DOHH2 (cell line): ENCODE data around the gene ZNF414.

Experiments used
- H3F3A ChIP-seq: fragments of 200-600 bp; sonication (generic), shearing (Covaris generic); 2 replicates; pipeline ENCODE4 v1.6.0; 2016; ENCODE audit warnings: antibody characterized with exemption, mild to moderate bottlenecking; ENCODE audit not compliant: control insufficient read depth, insufficient read depth
- H3K27ac ChIP-seq: fragments of 200-600 bp; sonication (generic); 2 replicates; pipeline ENCODE4 v1.5.1; 2014; ENCODE audit warnings: low read depth, mild to moderate bottlenecking, low read length, moderate library complexity
- H3K27me3 ChIP-seq: fragments of 200-600 bp; sonication (generic); 2 replicates; pipeline ENCODE4 v1.6.1; 2014; ENCODE audit warnings: mild to moderate bottlenecking, low read length, mixed read lengths; ENCODE audit not compliant: control insufficient read depth
- H3K36me3 ChIP-seq: fragments of 200-600 bp; sonication (generic); 2 replicates; pipeline ENCODE4 v1.6.1; 2014; ENCODE audit warnings: mild to moderate bottlenecking, low read length, moderate library complexity, mixed read lengths; ENCODE audit not compliant: control insufficient read depth
- H3K4me1 ChIP-seq: fragments of 200-600 bp; sonication (generic); 2 replicates; pipeline ENCODE4 v1.6.1; 2014; ENCODE audit warnings: mild to moderate bottlenecking, low read length, mixed read lengths; ENCODE audit not compliant: control insufficient read depth
- H3K4me2 ChIP-seq: fragments of 200-600 bp; sonication (generic); 2 replicates; pipeline ENCODE4 v1.6.0; 2014; ENCODE audit warnings: mild to moderate bottlenecking, low read length, moderate library complexity
- H3K4me3 ChIP-seq: fragments of 200-600 bp; sonication (generic); 2 replicates; pipeline ENCODE4 v1.5.1; 2014; ENCODE audit warnings: mild to moderate bottlenecking, low read length, mixed read lengths
- H3K79me2 ChIP-seq: fragments of 200-600 bp; sonication (generic); 2 replicates; pipeline ENCODE4 v1.6.1; 2014; ENCODE audit warnings: mild to moderate bottlenecking, low read length, mixed read lengths; ENCODE audit not compliant: control insufficient read depth
- H3K9me2 ChIP-seq: fragments of 200-600 bp; sonication (generic); replicated peaks from 2 replicates; pipeline ENCODE4 v1.6.1; 2014; ENCODE audit warnings: mild to moderate bottlenecking, low read length, mixed read lengths; ENCODE audit not compliant: control insufficient read depth
- H3K9me3 ChIP-seq: fragments of 200-600 bp; sonication (generic); 2 replicates; pipeline ENCODE4 v1.6.1; 2014; ENCODE audit warnings: antibody characterized with exemption, low read length, mixed read lengths; ENCODE audit not compliant: control insufficient read depth, insufficient read depth
- H4K20me1 ChIP-seq: fragments of 200-600 bp; sonication (generic); 2 replicates; pipeline ENCODE4 v1.6.0; 2014; ENCODE audit warnings: low read depth, mild to moderate bottlenecking, antibody characterized with exemption, low read length, moderate library complexity; ENCODE audit not compliant: control insufficient read depth, insufficient read depth
- CTCF ChIP-seq: fragments of 200-600 bp; sonication (generic); IDR thresholded peaks from one replicate; pipeline ENCODE4 v1.5.1; 2014; ENCODE audit warnings: antibody characterized with exemption, mild to moderate bottlenecking, low read depth, low read length; ENCODE audit not compliant: poor library complexity, severe bottlenecking
- EZH2phosphoT487 ChIP-seq: fragments of 200-600 bp; sonication (generic); IDR thresholded peaks from 2 replicates; pipeline ENCODE4 v1.6.1; 2017; ENCODE audit warnings: borderline replicate concordance, mild to moderate bottlenecking, antibody characterized with exemption, low read length, moderate library complexity, mixed read lengths

Gene ZNF414

GRCh38 chr19:8537099-8537498, 23.1 kb upstream of the ZNF414 start:
- Histone ChIP-seq H3K4me2 (no peak overlapping the region), H3K9me3 (no peaks in the 10 kb centered on the region), H3K79me2 (no peaks in the 10 kb centered on the region), H3F3A (no peaks in the 10 kb centered on the region), H4K20me1 (no peaks in the 10 kb centered on the region), H3K27me3 (no peaks in the 10 kb centered on the region), H3K4me3 (no peak overlapping the region), H3K9me2 (no peaks in the 10 kb centered on the region), H3K4me1 (no peaks in the 10 kb centered on the region), H3K36me3 (no peaks in the 10 kb centered on the region), H3K27ac (no peak overlapping the region)
- TF ChIP-seq CTCF (no peak), EZH2phosphoT487 (no peak)

- no peaks in the 10 kb centered on the region for H3K79me2 ChIP-seq
- H3K36me3 ChIP-seq = no peaks in the 10 kb centered on the region
- no peaks in the 10 kb centered on the region for H3K9me2 ChIP-seq
- TF ChIP-seq EZH2phosphoT487 (no peak), CTCF (no peak)
- H3K4me3 ChIP-seq = no peak overlapping the region
- H4K20me1 ChIP-seq = no peaks in the 10 kb centered on the region
- H3K9me3 ChIP-seq = no peaks in the 10 kb centered on the region
- no peaks in the 10 kb centered on the region for H3F3A ChIP-seq
- H3K4me2 ChIP-seq = no peak overlapping the region
- no peaks in the 10 kb centered on the region for H3K4me1 ChIP-seq
- no peak overlapping the region for H3K27ac ChIP-seq
- H3K27me3 ChIP-seq = no peaks in the 10 kb centered on the region
Measured at GRCh38 chr19:8536282-8536681, 22.3 kb upstream of the ZNF414 start.

- no peak for TF ChIP-seq EZH2phosphoT487
- no peak for TF ChIP-seq CTCF
- Histone ChIP-seq H3K4me2 (no peak overlapping the region), H3K79me2 (no peaks in the 10 kb centered on the region)
Measured at GRCh38 chr19:8532225-8532624, 18.3 kb upstream of the ZNF414 start.

GRCh38 chr19:8531470-8531869, 17.5 kb upstream of the ZNF414 start:
- no peaks in the 10 kb centered on the region for H3K9me3 ChIP-seq
- no peak overlapping the region for H3K4me3 ChIP-seq
- TF ChIP-seq EZH2phosphoT487 (no peak), CTCF (no peak)
- H3K27ac ChIP-seq = no peak overlapping the region
- H3K9me2 ChIP-seq = no peaks in the 10 kb centered on the region
- H3K79me2 ChIP-seq = no peaks in the 10 kb centered on the region
- H3K27me3 ChIP-seq = no peaks in the 10 kb centered on the region
- no peak overlapping the region for H3K4me2 ChIP-seq
- no peaks in the 10 kb centered on the region for H3K4me1 ChIP-seq
- no peaks in the 10 kb centered on the region for H4K20me1 ChIP-seq
- H3K36me3 ChIP-seq = no peaks in the 10 kb centered on the region
- no peaks in the 10 kb centered on the region for H3F3A ChIP-seq

More at GRCh38 chr19:8532225-8532624, 18.3 kb upstream of the ZNF414 start:
- Histone ChIP-seq H3F3A (no peaks in the 10 kb centered on the region), H3K27ac (no peak overlapping the region), H3K9me2 (no peaks in the 10 kb centered on the region), H3K4me3 (no peak overlapping the region), H3K27me3 (no peaks in the 10 kb centered on the region), H3K9me3 (no peaks in the 10 kb centered on the region), H3K36me3 (no peaks in the 10 kb centered on the region), H3K4me1 (no peaks in the 10 kb centered on the region), H4K20me1 (no peaks in the 10 kb centered on the region)
